HG03521 (cell line): Measurements from ENCODE around the gene HSD11B1L.
A peak's percentile ranks its signal among the peaks of the same experiment; 100 is the strongest.

ENCODE experiments used
- ATAC-seq: cut with Tn5 transposase; IDR thresholded peaks from one replicate; pipeline ENCODE4 v1.9.1; 2021; ENCODE audit warnings: mild to moderate bottlenecking, moderate library complexity; ENCODE audit not compliant: unreplicated experiment

The HSD11B1L gene

DNA sequence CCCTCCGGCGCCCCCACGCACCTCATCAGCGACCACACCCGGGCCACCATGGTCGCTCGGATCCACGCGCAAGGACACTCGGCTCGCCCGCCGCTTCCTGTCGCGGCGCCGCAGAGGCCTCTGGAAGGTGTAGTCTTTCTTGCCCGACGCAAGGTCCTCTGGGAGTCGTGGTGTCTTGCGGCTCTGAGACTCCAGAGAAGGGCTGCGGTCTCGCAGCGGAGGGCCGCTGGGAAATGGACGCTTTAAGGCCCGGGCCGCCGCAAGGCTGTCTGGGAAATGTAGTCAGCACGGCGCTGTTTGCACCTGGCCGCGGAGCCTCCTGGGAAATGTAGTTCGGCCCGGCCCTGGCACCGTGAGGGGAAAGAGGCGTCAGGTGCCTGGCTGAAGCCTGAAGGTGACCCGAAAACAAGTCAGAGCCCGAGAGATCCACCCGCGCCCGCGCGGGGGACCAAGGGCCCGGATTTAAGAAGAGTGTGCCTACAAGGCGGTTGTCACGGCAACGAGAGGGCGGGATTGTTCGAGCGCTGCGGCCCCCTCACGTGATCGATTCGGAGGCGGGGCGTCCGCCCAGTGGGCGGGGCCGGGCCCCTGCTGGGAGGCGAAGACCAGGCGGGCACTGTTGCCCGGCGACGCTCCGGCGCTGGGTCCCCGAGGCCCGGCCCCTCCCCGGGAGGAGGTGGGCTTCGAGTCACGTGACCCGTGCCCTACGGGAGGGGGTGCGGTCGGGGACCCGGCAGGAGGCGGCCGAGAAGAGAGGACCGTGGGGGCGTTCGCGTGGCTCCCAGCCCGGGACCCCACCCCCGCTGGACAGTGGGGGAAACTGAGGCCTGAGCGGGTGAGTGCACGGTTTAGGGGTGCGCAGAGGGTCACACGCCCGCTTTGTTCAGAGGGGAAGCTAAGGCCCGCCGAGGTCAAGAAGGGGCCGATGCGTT, at the start of gene HSD11B1L, which contains the start of gene MICOS13:
TSS of gene HSD11B1L (plus strand) at position 591 of the 932 bp plus-strand sequence. CDS start 3,806 bp downstream, outside the sequence.
TSS of gene MICOS13 (minus strand) at position 80 of the 932 bp plus-strand sequence. CDS start at position 50, 30 bp downstream.
- ATAC-seq: peak; percentile 83

DNA sequence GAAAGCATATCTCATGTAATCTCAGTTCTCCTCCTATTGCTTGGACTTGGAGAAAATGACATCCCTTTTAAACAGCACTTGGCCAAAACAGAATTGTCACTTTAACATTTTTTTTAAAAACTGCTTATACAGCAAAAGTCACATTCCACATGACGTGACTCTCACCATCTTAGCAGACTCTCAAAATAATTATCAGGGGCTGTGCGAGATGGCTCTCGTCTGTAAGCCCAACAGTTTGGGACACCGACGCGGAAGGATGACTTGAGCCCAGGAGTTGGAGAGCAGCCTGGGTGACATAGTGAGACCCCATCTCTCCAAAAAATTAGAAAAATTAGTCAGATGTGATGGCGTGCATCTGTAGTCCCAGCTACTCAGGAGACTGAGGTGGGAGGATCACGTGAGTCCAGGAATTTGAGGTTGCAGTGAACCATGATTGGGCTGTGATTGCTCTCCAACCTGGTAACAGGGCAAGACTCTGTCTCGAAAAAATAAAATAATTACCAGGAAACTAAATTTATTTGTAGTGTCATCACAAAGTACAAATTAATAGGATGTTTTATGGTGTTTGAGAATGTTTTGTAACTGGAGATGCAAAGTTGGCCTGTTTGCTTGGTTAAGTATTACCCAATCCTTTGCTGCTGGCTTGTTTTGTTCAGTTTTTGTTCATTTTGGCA, 49.1 kb upstream of the HSD11B1L start:
- ATAC-seq: no peak

DNA sequence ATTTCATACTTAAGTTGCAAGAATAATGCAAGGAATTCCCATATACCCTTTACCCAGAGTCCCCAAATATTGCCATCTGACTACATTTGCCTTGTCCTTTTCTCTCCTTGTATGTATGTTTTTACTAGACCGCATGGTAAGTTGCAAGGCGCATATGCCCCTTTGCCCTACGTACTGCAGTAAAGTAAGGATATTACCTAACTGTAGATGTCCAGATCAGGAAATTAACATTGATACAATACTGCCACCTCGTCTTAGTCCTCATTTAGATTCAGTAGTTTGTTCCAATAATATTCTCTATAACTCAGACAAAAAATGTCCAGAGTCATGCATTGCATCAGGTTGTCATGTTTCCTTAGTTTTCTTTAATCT, 48.6 kb upstream of the HSD11B1L start:
- no peak for ATAC-seq

DNA sequence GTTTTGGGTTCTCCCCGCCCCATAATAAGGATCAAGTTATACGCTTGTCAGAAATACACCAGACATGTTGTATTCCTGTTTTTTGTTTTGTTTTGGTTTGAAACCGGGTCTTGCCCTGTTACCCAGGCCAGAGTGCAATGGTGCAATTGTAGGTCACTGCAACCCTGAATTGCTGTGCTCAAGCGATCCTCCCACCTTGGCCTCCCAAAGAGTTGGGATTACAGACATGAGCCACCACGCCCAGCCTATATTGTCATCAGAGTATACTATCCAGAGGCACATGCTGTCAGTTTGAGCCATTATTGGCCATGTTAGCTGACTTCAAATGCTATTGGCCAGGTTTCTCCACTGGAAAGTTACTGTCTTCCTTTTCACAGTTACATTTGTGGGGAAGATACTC, 48.2 kb upstream of the HSD11B1L start:
- ATAC-seq: no peak

DNA sequence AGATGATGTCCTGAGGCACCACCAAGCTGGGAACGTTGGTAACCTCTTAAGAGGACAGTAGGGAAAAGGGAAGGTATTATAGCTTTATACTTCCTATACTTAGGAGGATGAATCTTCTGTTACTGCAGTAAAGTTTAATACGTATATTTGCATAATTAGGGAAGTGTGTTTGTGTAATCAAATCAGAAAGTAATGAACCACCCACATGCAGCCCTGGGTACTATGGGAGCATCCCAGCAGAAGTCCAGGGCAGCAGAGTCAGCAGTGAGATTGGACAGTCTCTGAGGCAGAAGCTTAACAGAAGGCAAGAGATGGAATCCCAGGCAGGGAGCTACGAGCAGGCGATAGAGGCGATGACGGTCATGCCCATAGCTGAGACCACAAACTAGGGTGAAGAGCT, 45.4 kb upstream of the HSD11B1L start:
- ATAC-seq: no peak

- no peak for ATAC-seq
These were observed 42.9 kb upstream of the HSD11B1L start for GRCh38 chr19:5637971-5638370.

GRCh38 chr19:5641171-5641570, 39.7 kb upstream of the HSD11B1L start:
- ATAC-seq: no peak

DNA sequence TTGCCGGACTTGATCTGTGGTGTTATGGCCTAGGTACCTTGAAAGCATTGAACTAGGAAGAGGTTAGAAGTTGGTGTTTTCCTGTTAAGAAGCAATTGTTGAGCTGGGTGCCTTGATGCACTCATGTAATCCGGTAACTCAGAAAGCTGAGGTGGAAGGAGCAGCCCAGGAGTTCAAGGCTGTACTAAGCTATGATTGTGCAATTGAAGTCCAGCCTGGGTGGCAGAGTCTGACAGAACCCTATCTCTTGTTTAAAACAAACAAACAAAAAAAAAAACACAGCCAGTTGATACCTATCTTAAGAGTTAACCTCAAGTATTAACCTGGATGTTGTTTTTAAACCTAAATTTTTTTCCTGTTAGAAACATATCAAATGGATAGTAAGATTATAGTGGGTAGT, 38.6 kb upstream of the HSD11B1L start:
- no peak for ATAC-seq

DNA sequence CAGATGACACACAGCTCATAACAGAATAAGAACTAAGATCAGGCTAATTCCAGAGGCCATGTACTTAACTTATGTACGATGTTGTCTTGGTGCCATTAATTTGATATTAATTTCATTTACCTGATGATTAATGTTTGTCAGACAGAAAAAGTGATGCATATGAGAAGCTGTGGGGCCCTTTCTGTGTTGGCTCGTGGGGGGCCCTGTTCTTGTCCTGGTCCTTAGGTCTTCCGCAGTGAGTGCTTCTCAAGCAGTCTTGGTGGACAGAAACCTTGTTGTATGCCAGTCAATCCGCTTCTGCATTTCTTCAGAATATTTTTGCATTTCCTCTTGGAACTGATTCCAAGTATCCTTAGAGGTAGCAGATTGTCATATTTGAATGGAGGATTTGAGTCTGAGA, 37.8 kb upstream of the HSD11B1L start:
- ATAC-seq: no peak

- no peak for ATAC-seq
These were observed 36.8 kb upstream of the HSD11B1L start for GRCh38 chr19:5644037-5644436.

DNA sequence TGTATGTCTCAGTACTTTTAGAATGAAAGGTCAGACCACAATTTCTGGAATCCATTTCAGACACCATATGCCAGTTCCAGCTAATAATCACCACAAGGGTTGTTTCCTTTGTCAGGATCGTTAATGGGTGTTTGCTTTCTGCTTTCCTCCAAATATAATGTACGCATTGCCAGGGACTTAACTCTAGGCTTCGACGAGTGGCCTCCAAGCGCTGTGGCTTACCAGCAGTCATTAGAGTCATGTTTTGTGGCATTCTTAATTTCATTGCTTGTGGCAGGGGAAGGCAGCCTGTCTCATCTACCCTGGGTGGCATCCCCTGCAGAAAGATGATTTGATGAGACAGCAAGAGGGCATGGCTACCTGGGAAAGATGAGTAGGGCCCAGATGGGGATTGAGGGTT, 35.4 kb upstream of the HSD11B1L start:
- ATAC-seq: no peak

GRCh38 chr19:5646703-5647102, 34.1 kb upstream of the HSD11B1L start:
- ATAC-seq: no peak

DNA sequence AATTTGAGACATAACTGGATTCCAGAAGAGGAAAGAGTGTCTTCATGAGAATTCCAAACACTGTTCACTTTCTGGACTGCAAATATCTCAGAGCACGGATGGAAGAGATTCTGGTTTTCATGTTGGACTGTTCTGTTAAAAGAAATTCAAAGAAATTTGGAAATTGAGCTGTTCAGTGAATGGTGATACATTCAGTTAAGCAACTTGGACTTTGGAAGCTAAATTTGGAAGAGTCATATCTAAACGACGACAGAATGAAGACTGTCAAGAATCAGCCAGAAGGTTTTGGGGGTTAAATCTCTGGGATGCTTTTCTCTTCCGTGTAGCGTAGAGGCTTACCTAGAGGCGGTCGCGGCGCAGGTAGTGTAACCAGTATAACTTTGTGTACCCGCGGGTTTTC, 32.4 kb upstream of the HSD11B1L start:
- ATAC-seq: no peak

GRCh38 chr19:5651361-5651760, 29.5 kb upstream of the HSD11B1L start:
- ATAC-seq: no peak

DNA sequence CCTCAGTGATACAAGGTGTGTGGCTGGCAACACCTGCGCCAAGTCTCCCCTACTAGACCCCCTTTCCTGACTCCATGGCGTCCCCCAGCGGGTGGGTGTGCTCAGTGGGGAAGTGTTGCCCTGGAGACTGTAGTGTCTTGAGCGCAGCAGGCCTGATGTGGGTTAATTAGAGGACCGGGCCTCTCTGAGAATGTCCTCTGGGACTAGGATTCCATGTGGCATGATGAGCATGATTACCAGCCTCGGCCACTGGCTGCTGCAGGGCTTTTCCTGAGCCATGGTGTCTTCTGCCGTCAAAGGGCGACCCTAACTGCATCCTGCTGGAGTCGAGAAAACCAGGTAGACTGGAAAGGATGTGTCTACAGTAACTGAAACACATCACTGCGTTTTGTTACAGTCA, 28.6 kb upstream of the HSD11B1L start:
- no peak for ATAC-seq

DNA sequence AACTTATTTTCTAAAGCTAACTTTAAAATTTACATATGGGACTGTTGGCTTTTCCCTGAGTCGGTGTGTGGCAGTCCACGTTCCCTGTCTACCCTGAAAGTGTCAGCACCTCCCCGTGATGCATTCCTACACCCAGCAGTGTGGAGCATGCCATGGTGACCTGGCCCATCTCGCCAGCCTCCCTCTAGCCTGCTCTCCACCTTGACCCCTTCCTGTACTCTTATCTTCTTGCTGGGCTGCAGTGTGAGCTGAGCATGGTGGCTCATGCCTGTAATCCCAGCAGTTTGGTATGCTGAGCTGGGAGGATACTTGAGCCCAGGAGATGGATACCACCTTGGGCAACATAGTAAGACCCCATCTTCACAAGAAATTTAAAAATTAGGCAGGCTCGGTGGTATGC, 25.9 kb upstream of the HSD11B1L start:
- ATAC-seq: no peak

DNA sequence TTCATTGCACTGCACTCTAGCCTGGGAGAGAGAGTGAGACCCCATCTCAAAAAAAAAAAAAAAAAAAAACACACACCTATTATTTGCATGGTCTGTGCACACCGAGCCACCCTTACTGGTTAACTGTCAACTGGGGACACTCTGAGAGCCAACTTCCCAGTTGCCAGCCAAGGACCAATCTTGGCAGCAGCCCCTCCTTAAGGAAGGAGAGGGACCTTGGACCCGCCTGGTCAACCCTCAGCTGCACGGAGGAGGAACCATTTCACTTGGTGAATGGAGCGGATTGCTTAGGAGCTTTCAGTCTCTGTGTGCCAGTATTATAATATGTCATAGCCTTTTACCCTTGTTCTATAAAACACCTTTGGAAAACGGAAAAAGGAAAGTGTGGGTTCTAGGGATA, 25.4 kb upstream of the HSD11B1L start:
- no peak for ATAC-seq

DNA sequence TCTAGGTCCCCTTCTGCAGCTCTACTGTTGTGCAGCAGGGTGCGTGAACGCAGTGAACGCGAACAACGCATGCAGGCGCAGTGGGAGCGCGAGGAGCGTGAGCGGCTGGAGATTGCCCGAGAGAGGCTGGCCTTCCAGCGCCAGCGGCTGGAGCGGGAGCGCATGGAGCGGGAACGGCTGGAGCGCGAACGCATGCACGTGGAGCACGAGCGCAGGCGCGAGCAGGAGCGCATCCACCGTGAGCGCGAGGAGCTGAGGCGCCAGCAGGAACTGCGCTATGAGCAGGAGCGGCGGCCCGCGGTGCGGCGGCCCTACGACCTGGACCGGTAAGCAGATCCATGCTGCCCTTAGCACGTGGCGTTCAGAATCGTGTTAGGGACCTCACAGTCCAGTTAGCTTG, 19.3 kb upstream of the HSD11B1L start:
- ATAC-seq: no peak

GRCh38 chr19:5663904-5664303, 16.9 kb upstream of the HSD11B1L start:
- ATAC-seq: no peak

DNA sequence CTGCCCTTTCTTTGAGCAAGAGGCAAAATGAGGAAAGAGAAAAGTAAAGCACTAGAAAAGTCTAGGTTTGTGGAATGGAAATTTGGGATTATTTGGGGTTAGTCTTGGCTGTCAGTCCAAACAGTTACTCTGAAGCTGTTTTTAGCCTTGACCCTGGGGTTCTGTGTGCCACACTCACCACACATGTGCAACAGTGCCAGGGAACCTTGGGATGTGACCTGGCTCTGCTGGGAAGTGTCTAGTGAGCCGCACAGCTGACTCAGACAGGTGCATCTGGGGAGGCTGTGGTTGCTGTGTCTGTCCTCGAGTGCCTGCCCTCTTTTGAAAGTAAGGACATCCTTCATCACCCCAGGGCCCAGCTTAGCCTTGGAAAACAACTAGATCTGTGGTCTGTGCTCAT, 16.3 kb upstream of the HSD11B1L start:
- ATAC-seq: no peak

- ATAC-seq: no peak
These were observed 14.9 kb upstream of the HSD11B1L start for GRCh38 chr19:5665781-5666513.
